CD4-positive, alpha-beta T cell (primary cell): ENCODE measurements around the gene LILRA5. TPM values are rescaled to one million over a fixed set of nuclear protein-coding genes. Genes with fewer than 3 reads are reported as not detected.

ENCODE experiments used
- ATAC-seq: fragments of 200-7000 bp; cut with Tn5 transposase; one replicate; pipeline ENCODE4 v1.10.0; 2022; ENCODE audit warnings: mild to moderate bottlenecking; ENCODE audit not compliant: poor library complexity
- CTCF ChIA-PET: fragments of 350-600 bp; sonication (Branson Sonifier 250); formaldehyde crosslinking; loops from one replicate; lab custom pipeline; 2021; ENCODE audit warnings: antibody characterized with exemption, inconsistent platforms; lab: Charles Lee
- POLR2A ChIA-PET: fragments of 350-600 bp; sonication (Branson Sonifier 250); formaldehyde crosslinking; loops from one replicate; lab custom pipeline; 2021; ENCODE audit warnings: antibody characterized with exemption, inconsistent platforms; lab: Charles Lee
- DNase-seq, 14 experiments: peaks; one replicate each; pipeline ENCODE4 v3.0.0-alpha.2; 2013 to 2020; ENCODE audit warnings: mixed read lengths in 2 of 14
- H3K27ac ChIP-seq, 2 donors: one replicate each; pipeline versions ENCODE4 v1.5.1 to v1.7.0; 2013; ENCODE audit warnings: low read length in 2 of 2, low read depth in 1 of 2, mild to moderate bottlenecking in 1 of 2
- H3K27me3 ChIP-seq, 2 experiments: 1 replicate in 1 of 2; 2 replicates in 1 of 2; pipeline versions ENCODE4 v1.6.1 to v1.7.0; 2013; ENCODE audit warnings: low read length in 2 of 2, control low read depth in 1 of 2, mild to moderate bottlenecking in 1 of 2, moderate library complexity in 1 of 2; ENCODE audit not compliant: insufficient read depth in 2 of 2, control insufficient read depth in 1 of 2
- H3K36me3 ChIP-seq: one replicate; pipeline ENCODE4 v1.6.1; 2013; ENCODE audit warnings: low read length, control low read depth; ENCODE audit not compliant: insufficient read depth
- H3K4me1 ChIP-seq: one replicate; pipeline ENCODE4 v1.6.1; 2013; ENCODE audit warnings: low read length, control low read depth; ENCODE audit not compliant: insufficient read depth
- H3K4me3 ChIP-seq: one replicate; pipeline ENCODE4 v1.5.1; 2013; ENCODE audit warnings: mild to moderate bottlenecking, low read length, moderate library complexity
- H3K9me3 ChIP-seq, 2 experiments: 1 replicate in 1 of 2; 2 replicates in 1 of 2; pipeline versions ENCODE4 v1.6.1 to v1.7.0; 2013; ENCODE audit warnings: low read length in 2 of 2, mild to moderate bottlenecking in 2 of 2, control low read depth in 1 of 2, moderate library complexity in 1 of 2; ENCODE audit not compliant: control insufficient read depth in 1 of 2, insufficient read depth in 1 of 2
- H3K27ac Mint-ChIP-seq: one replicate; pipeline ENCODE4 v1.8.0; 2020; ENCODE audit warnings: mixed read lengths
- H3K27me3 Mint-ChIP-seq: one replicate; pipeline ENCODE4 v1.8.0; 2021; ENCODE audit warnings: mixed read lengths
- H3K36me3 Mint-ChIP-seq: one replicate; pipeline ENCODE4 v1.8.0; 2021; ENCODE audit warnings: low read depth, mixed read lengths
- H3K4me1 Mint-ChIP-seq: one replicate; pipeline ENCODE4 v1.8.0; 2021; ENCODE audit warnings: low read depth, mixed read lengths
- H3K4me3 Mint-ChIP-seq: one replicate; pipeline ENCODE4 v1.8.0; 2020; ENCODE audit warnings: mild to moderate bottlenecking, mixed read lengths
- H3K9me3 Mint-ChIP-seq: one replicate; pipeline ENCODE4 v1.8.0; 2020; ENCODE audit warnings: mixed read lengths
- CTCF ChIP-seq: fragments of 200-600 bp; IDR thresholded peaks from one replicate; pipeline ENCODE4 v1.8.0; 2022; ENCODE audit warnings: antibody characterized with exemption, mild to moderate bottlenecking
- intact Hi-C, 2 experiments: fragments of 100-400 bp; cut with DNase I in 1 of 2; cut with micrococcal nuclease in 1 of 2; formaldehyde crosslinking; loops; one replicate each; pipeline versions ENCODE4 v1.15.1 to v1.9.0; 2023 to 2025; cut with DNase I, micrococcal nuclease
- microRNA-seq: library from miRNA; unstranded; fragments of <30 nt; microRNA quantifications from one replicate; pipeline ENCODE4 v1.2.0, GENCODE V29; 2021; ENCODE audit warnings: borderline microRNAs expressed, borderline replicate concordance
- total RNA-seq, 174 experiments: library from RNA in 2 of 174; stranded (reverse) in 2 of 174; gene quantifications; one replicate each; pipeline ENCODE4 v1.2.3 and lab custom pipeline; 2021 to 2026

Gene LILRA5
- total RNA-seq, 2 experiments from 2014 or later: 1.5 TPM

- no peaks in the 10 kb centered on the region for H3K9me3 Mint-ChIP-seq
- POLR2A ChIA-PET: no interaction called here
Observed at GRCh38 chr19:54262066-54262465, 50.9 kb downstream of the LILRA5 start.

GRCh38 chr19:54257116-54257480 lies 55.9 kb downstream of the LILRA5 start, which contains the start of gene LILRB5:
Gene LILRB5 (minus strand): TSS chr19:54257273. CDS start chr19:54257193, 80 bp downstream.
- Mint-ChIP-seq H3K27me3 (no peaks in the 10 kb centered on the region), H3K27ac (no peak within 1 kb of the TSS), H3K4me3 (no peak within 1 kb of the TSS), H3K9me3 (no peaks in the 10 kb centered on the region), H3K4me1 (no peaks in the 10 kb centered on the region), H3K36me3 (no peaks in the 10 kb centered on the region)
- H3K4me3 ChIP-seq: no peak within 1 kb of the TSS
- H3K36me3 ChIP-seq: no peaks in the 10 kb centered on the region
- intact Hi-C loops: no loop called here
- DNase-seq (no peak), ATAC-seq (no peak)
- H3K9me3 ChIP-seq: no peaks in the 10 kb centered on the region
- H3K4me1 ChIP-seq: no peaks in the 10 kb centered on the region
- POLR2A ChIA-PET: no interaction called here
- CTCF ChIA-PET: no interaction called here
- H3K27me3 ChIP-seq: no peaks in the 10 kb centered on the region
- TF ChIP-seq CTCF: no peak
- no peak within 1 kb of the TSS for H3K27ac ChIP-seq

More at GRCh38 chr19:54262066-54262465, 50.9 kb downstream of the LILRA5 start:
- no peaks in the 10 kb centered on the region for H3K9me3 ChIP-seq
- no peaks in the 10 kb centered on the region for H3K4me1 ChIP-seq
- Mint-ChIP-seq H3K27me3 (peaks cover 9% of the 10 kb centered on the region), H3K27ac (no peak overlapping the region), H3K4me1 (no peaks in the 10 kb centered on the region), H3K4me3 (no peak overlapping the region), H3K36me3 (no peaks in the 10 kb centered on the region)
- CTCF ChIA-PET: no interaction called here
- H3K27ac ChIP-seq: no peak overlapping the region
- ATAC-seq: no peak
- H3K4me3 ChIP-seq: no peak overlapping the region
- no peak for DNase-seq
- TF ChIP-seq CTCF: no peak
- intact Hi-C loops: no loop called here
- no peaks in the 10 kb centered on the region for H3K27me3 ChIP-seq
- H3K36me3 ChIP-seq: no peaks in the 10 kb centered on the region

Small RNA genes within 50 kb of the gene (microRNA-seq; reads per million reads assigned to microRNA genes)
- gene MIR4752: not detected

Other genes starting within 250 kb of the LILRA5 start
- not detected for gene VSTM1, start 249.3 kb downstream of the LILRA5 start, total RNA-seq
- gene TARM1, start 231.8 kb downstream of the LILRA5 start, total RNA-seq: not detected
- under 1 TPM; 0.41 to 0.42 TPM for gene OSCAR, start 212.4 kb downstream of the LILRA5 start, total RNA-seq
- 10 to 100 TPM; 63.0 to 63.5 TPM for gene NDUFA3, start 210.3 kb downstream of the LILRA5 start, total RNA-seq
- 10 to 100 TPM; 10.1 to 11.2 TPM for gene TFPT, start 197.5 kb downstream of the LILRA5 start, total RNA-seq
- 10 to 100 TPM; 52.9 to 55.9 TPM for gene PRPF31, start 197.4 kb downstream of the LILRA5 start, total RNA-seq
- 10 to 100 TPM; 26.7 to 28.7 TPM for gene CNOT3, start 175.4 kb downstream of the LILRA5 start, total RNA-seq
- gene LENG1, start 153.4 kb downstream of the LILRA5 start, total RNA-seq: 10 to 100 TPM; 14.4 to 16.0 TPM
- 1 to 10 TPM in 1 of 2 experiments, under 1 TPM in 1; 0.84 to 1.5 TPM for gene TMC4, start 140.0 kb downstream of the LILRA5 start, total RNA-seq
- gene MBOAT7, start 123.6 kb downstream of the LILRA5 start, total RNA-seq: 10 to 100 TPM; 13.7 to 18.0 TPM
- gene TSEN34, start 121.9 kb downstream of the LILRA5 start, total RNA-seq: 1 to 10 TPM; 8.4 to 8.6 TPM
- 1,000 to 10,000 TPM; 2,017 to 2,050 TPM for gene RPS9, start 112.3 kb downstream of the LILRA5 start, total RNA-seq
- gene LILRB3, start 90.2 kb downstream of the LILRA5 start, total RNA-seq: 1 to 10 TPM; 1.1 to 1.3 TPM
- under 1 TPM in 1 of 2 experiments, not detected in 1; 0.60 TPM for gene LILRA6, start 70.4 kb downstream of the LILRA5 start, total RNA-seq
- gene LILRB5, start 55.9 kb downstream of the LILRA5 start, total RNA-seq: not detected
- gene LILRB2, start 32.1 kb downstream of the LILRA5 start, total RNA-seq: 1 to 10 TPM; 1.3 to 1.5 TPM
- under 1 TPM; 0.47 to 0.52 TPM for gene LILRA4, start 26.0 kb upstream of the LILRA5 start, total RNA-seq
- 10 to 100 TPM; 12.3 to 14.4 TPM for gene LAIR1, start 51.8 kb upstream of the LILRA5 start, total RNA-seq
- gene TTYH1, start 102.3 kb upstream of the LILRA5 start, total RNA-seq: not detected
- 100 to 1,000 TPM; 610 to 639 TPM for gene LENG8, start 136.0 kb upstream of the LILRA5 start, total RNA-seq
- gene LENG9, start 150.6 kb upstream of the LILRA5 start, total RNA-seq: 1 to 10 TPM; 2.8 to 2.9 TPM
- not detected for gene CDC42EP5, start 160.1 kb upstream of the LILRA5 start, total RNA-seq
- 1 to 10 TPM in 1 of 2 experiments, not detected in 1; 1.2 TPM for gene LAIR2, start 189.7 kb upstream of the LILRA5 start, total RNA-seq